ENCODE results near the gene OR9G1. TPM values are rescaled to one million over a fixed set of nuclear protein-coding genes. Genes with fewer than 3 reads are reported as not detected.

OR9G1 gene

GRCh38 chr11:56748597-56748996 lies 49.7 kb downstream of the OR9G1 start, which contains the start of gene OR9G4:
OR9G4 (minus strand) TSS chr11:56748697; CDS start chr11:56743766, 4,931 bp downstream.
- no CpG with 5 or more reads among the region's 1 CpG for WGBS (ENCODE audit: extremely low coverage, insufficient coverage, low lambda C conversion rate)
- Histone ChIP-seq H3K23ac (ENCODE audit: low read length) (no peak within 1 kb of the TSS), H3K79me2 (ENCODE audit: control insufficient read depth, insufficient read depth, low read length) (no peaks in the 10 kb centered on the region), H3K36me3 (ENCODE audit: control insufficient read depth, insufficient read depth, low read length) (no peaks in the 10 kb centered on the region), H2AK5ac (ENCODE audit: low read length) (no peak within 1 kb of the TSS), H3K56ac (ENCODE audit: low read length) (no peak within 1 kb of the TSS), H3K4me2 (ENCODE audit: low read length) (no peak within 1 kb of the TSS), H2BK15ac (replicated peaks; ENCODE audit: low read depth) (no peak within 1 kb of the TSS), H3K27me3 (ENCODE audit: insufficient read depth, low read length, poor library complexity) (no peaks in the 10 kb centered on the region), H3K4me3 (ENCODE audit: low read length) (no peak within 1 kb of the TSS), H3K27ac (ENCODE audit: low read depth, low read length) (no peak within 1 kb of the TSS), H3K4me1 (ENCODE audit: control insufficient read depth, low read depth, low read length) (no peaks in the 10 kb centered on the region), H3K4ac (ENCODE audit: low read depth, low read length) (no peak within 1 kb of the TSS), H2BK5ac (ENCODE audit: low read length) (no peak within 1 kb of the TSS), H3K79me1 (ENCODE audit: low read length) (no peaks in the 10 kb centered on the region), H2BK120ac (ENCODE audit: low read depth, low read length) (no peak within 1 kb of the TSS), H3K9ac (ENCODE audit: low read length) (no peak within 1 kb of the TSS), H4K5ac (ENCODE audit: low read length) (no peak within 1 kb of the TSS), H4K8ac (ENCODE audit: low read depth, low read length) (no peak within 1 kb of the TSS), H3K18ac (ENCODE audit: low read length) (no peak within 1 kb of the TSS)
- DNase-seq, result no peak

GRCh38 chr11:56750190-56750589 lies 51.3 kb downstream of the OR9G1 start:
- no peak overlapping the region for H3K23ac ChIP-seq (ENCODE audit: low read length)
- H3K36me3 ChIP-seq (ENCODE audit: control insufficient read depth, insufficient read depth, low read length), result no peaks in the 10 kb centered on the region
- no peak overlapping the region for H3K4me3 ChIP-seq (ENCODE audit: low read length)
- no peaks in the 10 kb centered on the region for H3K79me2 ChIP-seq (ENCODE audit: control insufficient read depth, insufficient read depth, low read length)
- no peak overlapping the region for H2BK5ac ChIP-seq (ENCODE audit: low read length)
- H3K27ac ChIP-seq (ENCODE audit: low read depth, low read length), result no peak overlapping the region
- H4K8ac ChIP-seq (ENCODE audit: low read depth, low read length), result no peak overlapping the region
- H3K9ac ChIP-seq (ENCODE audit: low read length), result no peak overlapping the region
- H3K27me3 ChIP-seq (ENCODE audit: insufficient read depth, low read length, poor library complexity), result no peaks in the 10 kb centered on the region
- peak; percentile 36 for DNase-seq
- H3K4me2 ChIP-seq (ENCODE audit: low read length), result no peak overlapping the region
- WGBS (ENCODE audit: extremely low coverage, insufficient coverage, low lambda C conversion rate), result no CpG with 5 or more reads among the region's 5 CpGs
- H2BK120ac ChIP-seq (ENCODE audit: low read depth, low read length), result no peak overlapping the region
- no peak overlapping the region for H2AK5ac ChIP-seq (ENCODE audit: low read length)
- H3K79me1 ChIP-seq (ENCODE audit: low read length), result no peaks in the 10 kb centered on the region
- no peak overlapping the region for H3K56ac ChIP-seq (ENCODE audit: low read length)
- H3K4ac ChIP-seq (ENCODE audit: low read depth, low read length), result no peak overlapping the region
- no peak overlapping the region for H4K5ac ChIP-seq (ENCODE audit: low read length)
- no peaks in the 10 kb centered on the region for H3K4me1 ChIP-seq (ENCODE audit: control insufficient read depth, low read depth, low read length)
- no peak overlapping the region for H3K18ac ChIP-seq (ENCODE audit: low read length)
- no peak overlapping the region for H2BK15ac ChIP-seq (replicated peaks; ENCODE audit: low read depth)

DNA sequence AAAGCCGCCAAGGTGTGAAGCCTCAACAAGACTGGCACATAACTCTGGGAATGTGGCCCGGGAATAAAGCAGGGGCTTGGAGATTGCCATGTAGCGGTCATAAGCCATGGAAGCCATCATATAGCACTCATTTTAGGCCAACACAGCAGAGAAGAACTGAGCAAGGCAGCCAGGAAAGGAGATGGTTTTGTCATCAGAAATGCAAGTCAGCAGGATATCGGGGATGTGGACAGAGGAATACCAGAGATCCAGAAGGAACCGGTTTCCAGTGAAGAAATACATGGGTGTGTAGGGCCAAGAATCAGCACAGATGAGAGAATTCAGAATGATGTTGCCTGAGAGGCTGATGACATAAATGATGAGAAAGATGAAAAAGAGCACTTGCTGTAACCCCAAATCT lies 52.6 kb downstream of the OR9G1 start:
- H3K56ac ChIP-seq (ENCODE audit: low read length), result no peak overlapping the region
- H3K9ac ChIP-seq (ENCODE audit: low read length), result no peak overlapping the region
- no peak overlapping the region for H3K18ac ChIP-seq (ENCODE audit: low read length)
- no peak overlapping the region for H2BK5ac ChIP-seq (ENCODE audit: low read length)
- no peak overlapping the region for H2AK5ac ChIP-seq (ENCODE audit: low read length)
- no peak overlapping the region for H2BK120ac ChIP-seq (ENCODE audit: low read depth, low read length)
- H2BK15ac ChIP-seq (replicated peaks; ENCODE audit: low read depth), result no peak overlapping the region
- no peaks in the 10 kb centered on the region for H3K79me1 ChIP-seq (ENCODE audit: low read length)
- H3K4ac ChIP-seq (ENCODE audit: low read depth, low read length), result no peak overlapping the region
- H4K8ac ChIP-seq (ENCODE audit: low read depth, low read length), result no peak overlapping the region
- no peak overlapping the region for H3K27ac ChIP-seq (ENCODE audit: low read depth, low read length)
- H4K5ac ChIP-seq (ENCODE audit: low read length), result no peak overlapping the region
- no peak overlapping the region for H3K4me3 ChIP-seq (ENCODE audit: low read length)
- WGBS (ENCODE audit: extremely low coverage, insufficient coverage, low lambda C conversion rate), result no CpG with 5 or more reads among the region's 5 CpGs
- H3K27me3 ChIP-seq (ENCODE audit: insufficient read depth, low read length, poor library complexity), result no peaks in the 10 kb centered on the region
- no peaks in the 10 kb centered on the region for H3K36me3 ChIP-seq (ENCODE audit: control insufficient read depth, insufficient read depth, low read length)
- no peaks in the 10 kb centered on the region for H3K79me2 ChIP-seq (ENCODE audit: control insufficient read depth, insufficient read depth, low read length)
- DNase-seq, result no peak
- no peak overlapping the region for H3K4me2 ChIP-seq (ENCODE audit: low read length)
- no peaks in the 10 kb centered on the region for H3K4me1 ChIP-seq (ENCODE audit: control insufficient read depth, low read depth, low read length)
- H3K23ac ChIP-seq (ENCODE audit: low read length), result no peak overlapping the region

Small RNAs within 50 kb of the gene (small RNA-seq; reads per million reads assigned to genes)
- not detected for gene AP001803.1 (ENCODE audit: insufficient read depth)
- gene AP004245.1 (ENCODE audit: insufficient read depth), result not detected
- not detected for gene MIR6128 (ENCODE audit: insufficient read depth)
